Transverse colon (tissue), 4 donors: ENCODE measurements around the gene GLUL.

Source experiments
- POLR2AphosphoS5 ChIP-seq, 3 donors: sonication (generic); formaldehyde crosslinking; IDR thresholded peaks; one replicate each; pipeline ENCODE4 v1.6.1; 2016; ENCODE audit warnings: antibody characterized with exemption in 3 of 3
- TF ChIP-seq, protein P1 (sequence below), 5 experiments: fragments of 200-600 bp in 3 of 5; fragments of 450-650 bp in 2 of 5; sonication (generic) in 3 of 5; IDR thresholded peaks; 1 replicate in 2 of 5; 2 replicates in 3 of 5; pipeline ENCODE4 v1.5.1; 2016 to 2017; ENCODE audit warnings: antibody characterized with exemption in 5 of 5, inconsistent platforms in 3 of 5, mild to moderate bottlenecking in 2 of 5, moderate library complexity in 1 of 5

DNA sequence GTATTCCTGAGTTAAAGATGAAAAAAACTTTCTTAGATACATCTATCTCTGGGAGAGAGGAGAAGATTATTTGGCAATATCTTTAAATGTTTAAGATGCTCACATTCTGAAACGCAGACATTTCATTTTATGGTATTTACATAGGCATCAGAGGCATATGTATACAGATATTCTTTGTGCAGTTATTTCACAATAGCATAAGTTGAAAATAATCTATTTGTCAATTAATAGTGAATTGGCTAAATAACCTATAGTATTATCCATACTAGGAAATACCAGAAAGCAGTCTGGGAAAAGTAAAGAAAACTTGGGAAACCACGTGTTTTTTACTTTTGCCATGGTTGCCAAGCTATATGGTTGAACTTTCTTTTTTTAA, 35.9 kb downstream of the GLUL start:
- no peak for TF ChIP-seq POLR2AphosphoS5 (IDR thresholded peaks at IDR 0.05)
- TF ChIP-seq, protein P1, sequence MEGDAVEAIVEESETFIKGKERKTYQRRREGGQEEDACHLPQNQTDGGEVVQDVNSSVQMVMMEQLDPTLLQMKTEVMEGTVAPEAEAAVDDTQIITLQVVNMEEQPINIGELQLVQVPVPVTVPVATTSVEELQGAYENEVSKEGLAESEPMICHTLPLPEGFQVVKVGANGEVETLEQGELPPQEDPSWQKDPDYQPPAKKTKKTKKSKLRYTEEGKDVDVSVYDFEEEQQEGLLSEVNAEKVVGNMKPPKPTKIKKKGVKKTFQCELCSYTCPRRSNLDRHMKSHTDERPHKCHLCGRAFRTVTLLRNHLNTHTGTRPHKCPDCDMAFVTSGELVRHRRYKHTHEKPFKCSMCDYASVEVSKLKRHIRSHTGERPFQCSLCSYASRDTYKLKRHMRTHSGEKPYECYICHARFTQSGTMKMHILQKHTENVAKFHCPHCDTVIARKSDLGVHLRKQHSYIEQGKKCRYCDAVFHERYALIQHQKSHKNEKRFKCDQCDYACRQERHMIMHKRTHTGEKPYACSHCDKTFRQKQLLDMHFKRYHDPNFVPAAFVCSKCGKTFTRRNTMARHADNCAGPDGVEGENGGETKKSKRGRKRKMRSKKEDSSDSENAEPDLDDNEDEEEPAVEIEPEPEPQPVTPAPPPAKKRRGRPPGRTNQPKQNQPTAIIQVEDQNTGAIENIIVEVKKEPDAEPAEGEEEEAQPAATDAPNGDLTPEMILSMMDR (IDR thresholded peaks at IDR 0.05), result no peak
